HL-60 (cell line): ENCODE measurements around the gene NKX6-2.

Experiments used
- DNase-seq, 2 experiments: peaks; one replicate each; pipeline ENCODE4 v3.0.0-alpha.2; 2010 to 2020; ENCODE audit warnings: low read depth in 1 of 2, low spot score in 1 of 2
- H3K27ac ChIP-seq: fragments of 250-450 bp; sonication (Bioruptor Pico); replicated peaks from 2 replicates; pipeline ENCODE4 v1.5.1; 2020; ENCODE audit warnings: mild to moderate bottlenecking, moderate library complexity
- H3K27me3 ChIP-seq: fragments of 250-450 bp; sonication (Bioruptor Pico); 2 replicates; pipeline ENCODE4 v1.5.1; 2021; ENCODE audit warnings: mild to moderate bottlenecking, moderate library complexity; ENCODE audit not compliant: insufficient read depth, poor library complexity, severe bottlenecking
- H3K4me3 ChIP-seq: replicated peaks from 2 replicates; pipeline ENCODE4 v1.5.1; 2011; ENCODE audit warnings: mild to moderate bottlenecking, control low read depth, low read length; ENCODE audit not compliant: insufficient read depth
- CTCF ChIP-seq: IDR thresholded peaks from one replicate; pipeline ENCODE4 v1.5.1; 2011; ENCODE audit warnings: low read length, control low read depth, inconsistent platforms; ENCODE audit not compliant: insufficient read depth
- GABPA ChIP-seq: IDR thresholded peaks from 2 replicates; pipeline ENCODE4 v1.6.1; 2012; ENCODE audit warnings: low read depth
- POLR2AphosphoS5 ChIP-seq: IDR thresholded peaks from 2 replicates; pipeline ENCODE4 v1.6.1; 2012; ENCODE audit warnings: low read depth
- REST ChIP-seq: IDR thresholded peaks from 2 replicates; pipeline ENCODE4 v1.6.1; 2012; ENCODE audit warnings: low read depth; ENCODE audit not compliant: insufficient replicate concordance
- SPI1 ChIP-seq: IDR thresholded peaks from 2 replicates; pipeline ENCODE4 v1.6.1; 2012; ENCODE audit warnings: low read depth, mild to moderate bottlenecking, borderline replicate concordance

Gene NKX6-2

GRCh38 chr10:132816718-132817117 is 30.8 kb upstream of the NKX6-2 start:
- H3K27me3 ChIP-seq: no peaks in the 10 kb centered on the region
- DNase-seq: no peak
- no peak overlapping the region for H3K4me3 ChIP-seq
- no peak for TF ChIP-seq GABPA
- no peak for TF ChIP-seq REST
- TF ChIP-seq POLR2AphosphoS5: no peak
- no peak for TF ChIP-seq CTCF
- no peak for TF ChIP-seq SPI1
- no peak overlapping the region for H3K27ac ChIP-seq

- Histone ChIP-seq H3K27ac (no peak overlapping the region), H3K27me3 (no peaks in the 10 kb centered on the region), H3K4me3 (no peak overlapping the region)
- TF ChIP-seq SPI1 (no peak), POLR2AphosphoS5 (no peak), GABPA (no peak), CTCF (no peak)
- DNase-seq: no peak
Observed at GRCh38 chr10:132815168-132815857, 29.4 kb upstream of the NKX6-2 start.

- TF ChIP-seq SPI1: no peak
- no peak for TF ChIP-seq REST
- TF ChIP-seq GABPA: no peak
- no peak for TF ChIP-seq CTCF
- TF ChIP-seq POLR2AphosphoS5: no peak
- Histone ChIP-seq H3K27me3 (no peaks in the 10 kb centered on the region), H3K27ac (no peak overlapping the region), H3K4me3 (no peak overlapping the region)
- no peak for DNase-seq
Observed at GRCh38 chr10:132814469-132814856, 28.5 kb upstream of the NKX6-2 start.
